Left lung (tissue), 10 donors: Measurements from ENCODE around the gene KCTD11. TPM values are rescaled to one million over a fixed set of nuclear protein-coding genes. Genes with fewer than 3 reads are reported as not detected.
"Not testable (repeated sequence)": the region's sequence is repeated elsewhere in the genome, so short reads cannot be mapped to it uniquely, and the experiment has no call there.

Experiments
- ATAC-seq: fragments of 200-7000 bp; cut with Tn5 transposase; one replicate; pipeline ENCODE4 v1.9.1; 2020; ENCODE audit warnings: moderate library complexity
- DNase-seq, 4 donors: peaks; one replicate each; pipeline ENCODE4 v3.0.0-alpha.2; 2013 to 2020
- H3K27ac ChIP-seq, 2 donors: fragments of 200-600 bp; sonication (generic) in 1 of 2; one replicate each; pipeline versions ENCODE4 v1.5.0 to v1.8.0; 2020 to 2021
- H3K27me3 ChIP-seq, 2 donors: fragments of 200-600 bp; sonication (generic) in 1 of 2; one replicate each; pipeline versions ENCODE4 v1.5.0 to v1.8.0; 2020 to 2021
- H3K36me3 ChIP-seq, 2 donors: fragments of 200-600 bp; sonication (generic) in 1 of 2; one replicate each; pipeline versions ENCODE4 v1.5.0 to v1.8.0; 2020 to 2021
- H3K4me1 ChIP-seq, 2 donors: fragments of 200-600 bp; one replicate each; pipeline ENCODE4 v1.8.0; 2021
- H3K4me3 ChIP-seq, 2 donors: fragments of 200-600 bp; sonication (generic) in 1 of 2; one replicate each; pipeline versions ENCODE4 v1.5.0 to v1.8.0; 2020 to 2021; ENCODE audit warnings: mild to moderate bottlenecking in 1 of 2
- H3K9me3 ChIP-seq, 2 donors: fragments of 200-600 bp; sonication (generic) in 1 of 2; one replicate each; pipeline versions ENCODE4 v1.5.0 to v1.8.0; 2020 to 2021
- CTCF ChIP-seq, 2 donors: fragments of 200-600 bp; sonication (generic) in 1 of 2; IDR thresholded peaks; one replicate each; pipeline versions ENCODE4 v1.5.0 to v1.8.0; 2021; ENCODE audit warnings: antibody characterized with exemption in 2 of 2
- intact Hi-C, 2 donors: fragments of 100-400 bp; cut with DNase I; formaldehyde crosslinking; loops; one replicate each; pipeline versions ENCODE4 v1.11.2 to v1.14.2; 2022
- polyA plus RNA-seq, 6 donors: library from polyadenylated mRNA; unstranded; fragments of 120-200 nt; gene quantifications; one replicate each; pipeline ENCODE4 v1.2.1, GENCODE V29; 2013; ENCODE audit not compliant: insufficient read length in 6 of 6
- total RNA-seq, 2 donors: library from RNA; stranded (reverse); fragmentation: NEBNext Ultra II Directional; extraction: Animal tissue kit (Norgen Biotek cat#: 25700); gene quantifications; one replicate each; pipeline ENCODE4 v1.2.1, GENCODE V29; 2021
- donor health status: DM: no; HTN: yes; CAD: no.
- donor health status: DM: no; HTN: no; CAD: no.

KCTD11 gene
- total and polyA plus RNA-seq, 8 donors: 8.3 to 13.1 (median 10.3) TPM

DNA sequence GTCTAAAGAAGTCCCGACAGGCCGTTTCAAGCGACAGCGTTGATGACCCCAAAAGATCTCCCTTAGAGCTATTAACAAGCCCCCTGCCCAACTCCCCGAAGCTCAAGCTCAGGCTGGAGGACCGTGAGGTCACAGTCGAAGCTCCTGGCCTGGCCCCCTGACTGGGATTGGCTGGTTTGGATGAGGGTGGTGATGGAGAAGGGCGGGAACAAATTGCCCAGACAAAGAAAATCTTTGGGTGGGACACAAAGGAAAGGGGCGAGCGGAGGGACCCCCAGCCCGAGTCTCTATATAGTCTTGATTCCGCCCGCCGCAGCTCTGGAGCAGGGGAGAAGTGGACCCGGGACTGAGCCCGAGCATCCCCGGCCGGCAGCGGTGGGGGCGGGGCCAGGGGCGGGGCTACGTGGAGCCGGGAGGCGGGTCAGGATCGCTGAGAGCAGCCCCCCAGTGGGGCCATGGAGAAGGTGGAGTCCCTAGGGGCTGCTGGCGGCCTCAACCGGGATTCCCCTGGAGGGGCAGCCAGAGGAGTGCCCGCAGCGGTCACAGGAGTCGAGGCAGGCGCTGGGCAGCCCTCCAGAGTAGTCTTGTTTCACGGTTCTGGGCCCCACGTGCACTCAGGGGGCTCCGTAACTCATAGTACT, 21.8 kb upstream of the KCTD11 start:
- Histone ChIP-seq H3K27me3 (peaks cover 0 to 8% of the 10 kb centered on the region in 2 donors), H3K9me3 (no peaks in the 10 kb centered on the region), H3K4me3 (peak overlapping the region; percentile 88 to 95), H3K27ac (peak overlapping the region; percentile 90 to 93), H3K4me1 (peaks cover 3 to 28% of the 10 kb centered on the region in 2 donors), H3K36me3 (peaks cover 0 to 19% of the 10 kb centered on the region in 2 donors)
- intact Hi-C loops: no loop called here
- TF ChIP-seq CTCF (IDR thresholded peaks at IDR 0.05): no peak
- ATAC-seq (peak; percentile 77), DNase-seq (peak in 3 of 4 donors; percentile 80 to 93 (median 86))

- no peak for ATAC-seq
- H3K27me3 ChIP-seq: peaks cover 0 to 8% of the 10 kb centered on the region in 2 donors
- peak in 1 of 4 donors; percentile 78 for DNase-seq
- no peaks in the 10 kb centered on the region for H3K9me3 ChIP-seq
- peaks cover 0 to 14% of the 10 kb centered on the region in 2 donors for H3K36me3 ChIP-seq
- intact Hi-C loops: no loop called here
- peak overlapping the region; percentile 90 to 93 for H3K27ac ChIP-seq
- H3K4me1 ChIP-seq: peaks cover 3 to 29% of the 10 kb centered on the region in 2 donors
- no peak for TF ChIP-seq CTCF (IDR thresholded peaks at IDR 0.05)
- peak overlapping the region; percentile 88 to 95 for H3K4me3 ChIP-seq
These were observed 21.3 kb upstream of the KCTD11 start for GRCh38 chr17:7330638-7331015.

DNA sequence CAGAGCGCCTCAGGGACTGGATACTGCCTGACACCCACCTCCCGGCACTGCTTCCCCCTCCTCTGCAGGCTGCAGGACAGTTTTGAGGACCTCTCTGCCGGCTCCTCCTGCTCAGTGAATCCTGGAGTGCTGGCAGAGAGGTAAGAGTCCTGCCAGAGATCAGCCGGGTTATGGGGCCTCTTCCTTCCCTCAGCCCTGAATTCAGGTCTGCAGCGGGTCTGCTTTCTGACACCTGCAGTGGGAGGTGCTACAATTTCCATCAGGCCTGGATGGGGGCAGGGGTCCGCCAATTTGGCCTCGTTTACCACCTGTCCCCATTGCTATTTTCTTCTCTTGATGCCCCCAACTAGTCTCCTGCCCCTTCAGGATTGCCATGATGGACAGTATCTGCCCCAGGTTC, 19.9 kb upstream of the KCTD11 start:
- H3K4me3 ChIP-seq: no peak overlapping the region
- no peak overlapping the region for H3K27ac ChIP-seq
- no peaks in the 10 kb centered on the region for H3K36me3 ChIP-seq
- DNase-seq (peak in 1 of 4 donors; percentile 13), ATAC-seq (no peak)
- peaks cover 3 to 35% of the 10 kb centered on the region in 2 donors for H3K4me1 ChIP-seq
- H3K27me3 ChIP-seq: peaks cover 0 to 20% of the 10 kb centered on the region in 2 donors
- TF ChIP-seq CTCF (IDR thresholded peaks at IDR 0.05): no peak
- intact Hi-C loops: no loop called here
- H3K9me3 ChIP-seq: no peaks in the 10 kb centered on the region

- intact Hi-C loops, H3K4me3 ChIP-seq, H3K27ac ChIP-seq, ATAC-seq, H3K9me3 ChIP-seq, DNase-seq, H3K36me3 ChIP-seq: not testable (repeated sequence)
- Histone ChIP-seq H3K4me1 (peaks cover 3 to 37% of the 10 kb centered on the region in 2 donors), H3K27me3 (peaks cover 0 to 21% of the 10 kb centered on the region in 2 donors)
These were observed 19.3 kb upstream of the KCTD11 start for GRCh38 chr17:7332600-7333069.

DNA sequence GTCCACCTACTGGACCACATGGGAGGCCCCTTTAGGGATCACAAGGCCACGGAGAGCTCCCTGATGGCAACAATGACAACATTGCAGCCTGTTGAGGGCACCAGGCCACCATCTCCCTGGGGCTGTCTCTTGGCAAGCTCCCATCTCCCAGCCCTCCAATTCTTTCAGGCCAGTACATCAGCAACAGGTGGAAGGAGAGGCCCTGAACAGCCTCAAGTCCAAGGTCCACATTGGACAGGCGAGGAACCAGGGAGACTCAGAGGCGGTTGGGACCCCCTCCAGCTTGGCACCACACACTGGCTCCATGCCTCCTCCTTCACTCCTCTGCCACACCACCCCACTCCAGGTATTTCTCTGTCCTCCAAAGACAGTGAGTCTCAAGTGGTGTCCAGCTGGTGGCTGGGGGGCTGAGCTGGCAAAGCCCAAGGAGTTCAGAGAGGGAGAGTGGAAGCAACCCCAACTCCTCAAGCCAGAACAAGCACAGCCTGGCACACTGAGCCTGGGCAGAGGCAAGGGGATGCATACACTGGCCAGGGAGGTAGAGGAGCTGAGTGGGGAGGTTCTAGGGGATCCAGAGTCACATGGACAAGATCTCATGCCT, 16.9 kb upstream of the KCTD11 start:
- Histone ChIP-seq H3K36me3 (no peaks in the 10 kb centered on the region), H3K9me3 (no peaks in the 10 kb centered on the region), H3K4me3 (no peak overlapping the region), H3K27ac (no peak overlapping the region), H3K27me3 (peaks cover 0 to 25% of the 10 kb centered on the region in 2 donors), H3K4me1 (peaks cover 3 to 38% of the 10 kb centered on the region in 2 donors)
- ATAC-seq (no peak), DNase-seq (peak in 1 of 4 donors; percentile 31)
- no peak for TF ChIP-seq CTCF (IDR thresholded peaks at IDR 0.05)
- intact Hi-C loops: no loop called here

GRCh38 chr17:7335765-7336164, 16.2 kb upstream of the KCTD11 start:
- H3K9me3 ChIP-seq, ATAC-seq, H3K36me3 ChIP-seq, DNase-seq, intact Hi-C loops: not testable (repeated sequence)
- peak overlapping the region in 1 of 2 donors; percentile 66 for H3K27ac ChIP-seq
- H3K27me3 ChIP-seq: peaks cover 0 to 29% of the 10 kb centered on the region in 2 donors
- peak overlapping the region in 1 of 2 donors; percentile 47 for H3K4me3 ChIP-seq
- peaks cover 0 to 36% of the 10 kb centered on the region in 2 donors for H3K4me1 ChIP-seq
